ENCODE results near the gene CD2AP. TPM values are rescaled to one million over a fixed set of nuclear protein-coding genes. Genes with fewer than 3 reads are reported as not detected.

Gene CD2AP
- total RNA-seq, 1 experiment from 2014 or later: 34.0 TPM

DNA sequence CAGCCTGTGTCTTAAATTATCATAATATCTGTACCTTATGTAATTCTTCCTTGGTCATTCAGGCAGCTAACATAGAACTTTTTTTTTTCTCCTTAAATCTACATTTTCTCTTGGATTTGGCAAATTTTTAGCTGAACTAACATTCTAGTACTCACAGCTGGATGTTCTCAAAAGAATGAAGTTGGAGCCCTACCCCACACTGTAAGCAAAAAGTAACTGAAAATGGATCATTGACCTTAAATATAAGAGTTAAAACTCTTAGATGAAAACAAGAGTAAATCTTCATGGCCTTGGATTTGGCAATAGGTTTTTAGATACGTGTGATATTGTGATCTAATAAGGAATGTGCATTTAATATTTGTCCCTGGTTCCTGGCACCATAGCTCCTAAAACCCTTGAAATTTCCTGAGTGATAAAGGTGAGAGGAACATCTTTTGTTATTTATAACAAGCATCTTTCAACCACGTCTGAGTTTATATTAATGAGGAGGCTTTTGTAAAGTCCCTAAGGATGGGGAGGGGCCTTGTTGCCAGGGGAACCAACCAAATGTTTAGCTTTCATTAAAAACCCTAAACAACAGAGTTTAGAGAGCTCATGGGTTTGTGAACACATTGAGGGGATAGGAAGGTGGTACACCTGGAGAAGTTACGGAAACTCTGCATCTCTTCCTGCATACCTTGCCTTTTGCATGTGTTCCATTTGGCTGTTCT, 114.7 kb downstream of the CD2AP start:
- Histone ChIP-seq H3K4me3 (ENCODE audit: insufficient read depth, low read depth, low read length) (no peak overlapping the region), H3K36me3 (replicated peaks; ENCODE audit: control insufficient read depth, insufficient read depth, low read length) (peaks cover 9% of the 10 kb centered on the region), H3K27me3 (ENCODE audit: control insufficient read depth, insufficient read depth, low read length) (no peaks in the 10 kb centered on the region)
- DNase-seq: peak; percentile 2

GRCh38 chr6:47593979-47594378, 116.4 kb downstream of the CD2AP start:
- Histone ChIP-seq H3K36me3 (replicated peaks; ENCODE audit: control insufficient read depth, insufficient read depth, low read length) (peaks cover 14% of the 10 kb centered on the region), H3K27me3 (ENCODE audit: control insufficient read depth, insufficient read depth, low read length) (no peaks in the 10 kb centered on the region), H3K4me3 (ENCODE audit: insufficient read depth, low read depth, low read length) (no peak overlapping the region)
- no peak for DNase-seq

- H3K36me3 ChIP-seq (replicated peaks; ENCODE audit: control insufficient read depth, insufficient read depth, low read length): peaks cover 14% of the 10 kb centered on the region
- H3K27me3 ChIP-seq (ENCODE audit: control insufficient read depth, insufficient read depth, low read length): no peaks in the 10 kb centered on the region
- DNase-seq: no peak
- no peak overlapping the region for H3K4me3 ChIP-seq (ENCODE audit: insufficient read depth, low read depth, low read length)
Measured at GRCh38 chr6:47595785-47596184, 118.2 kb downstream of the CD2AP start.

DNA sequence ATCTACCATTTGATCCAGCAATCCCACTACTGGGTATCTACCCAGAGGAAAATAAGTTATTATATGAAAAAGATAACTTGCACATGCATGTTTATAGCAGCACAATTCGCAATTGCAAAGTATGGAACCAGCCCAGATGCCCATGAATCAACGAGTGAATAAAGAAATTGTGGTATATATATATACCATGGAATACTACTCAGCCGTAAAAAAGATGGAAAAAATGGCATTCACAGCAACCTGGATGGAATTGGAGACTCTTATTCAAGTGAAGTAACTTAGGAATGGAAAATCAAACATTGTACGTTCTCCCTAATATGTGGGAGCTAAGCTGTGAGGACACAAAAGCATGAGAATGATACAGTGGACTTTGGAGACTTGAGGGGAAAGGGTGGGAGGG, 120.8 kb downstream of the CD2AP start:
- no peak for DNase-seq
- Histone ChIP-seq H3K27me3 (ENCODE audit: control insufficient read depth, insufficient read depth, low read length) (no peaks in the 10 kb centered on the region), H3K4me3 (ENCODE audit: insufficient read depth, low read depth, low read length) (no peak overlapping the region), H3K36me3 (replicated peaks; ENCODE audit: control insufficient read depth, insufficient read depth, low read length) (peaks cover 13% of the 10 kb centered on the region)

DNA sequence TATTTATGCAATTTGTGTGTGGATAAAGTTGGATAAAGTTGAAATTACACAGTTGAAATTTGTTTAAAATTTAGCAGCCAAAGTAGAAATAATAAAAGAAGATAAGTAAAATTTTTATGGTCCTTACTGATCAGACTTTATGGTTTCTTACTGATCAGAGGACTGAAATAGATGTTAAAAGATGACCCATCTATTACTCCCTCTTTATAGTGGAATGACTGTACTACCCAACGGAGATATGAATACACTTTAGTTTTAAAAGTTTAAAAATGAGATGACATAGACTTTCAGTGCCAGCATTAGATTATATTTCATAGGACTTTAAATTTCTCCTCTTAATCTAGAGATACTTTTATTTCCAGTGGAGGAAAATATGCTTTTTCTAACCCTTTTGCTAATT, 121.9 kb downstream of the CD2AP start:
- Histone ChIP-seq H3K4me3 (ENCODE audit: insufficient read depth, low read depth, low read length) (no peak overlapping the region), H3K27me3 (ENCODE audit: control insufficient read depth, insufficient read depth, low read length) (no peaks in the 10 kb centered on the region), H3K36me3 (replicated peaks; ENCODE audit: control insufficient read depth, insufficient read depth, low read length) (peaks cover 13% of the 10 kb centered on the region)
- no peak for DNase-seq

GRCh38 chr6:47603227-47603626, 125.6 kb downstream of the CD2AP start:
- H3K27me3 ChIP-seq (ENCODE audit: control insufficient read depth, insufficient read depth, low read length): no peaks in the 10 kb centered on the region
- no peak overlapping the region for H3K4me3 ChIP-seq (ENCODE audit: insufficient read depth, low read depth, low read length)
- no peak for DNase-seq
- peaks cover 5% of the 10 kb centered on the region for H3K36me3 ChIP-seq (replicated peaks; ENCODE audit: control insufficient read depth, insufficient read depth, low read length)

GRCh38 chr6:47603995-47604394, 126.4 kb downstream of the CD2AP start:
- Histone ChIP-seq H3K36me3 (replicated peaks; ENCODE audit: control insufficient read depth, insufficient read depth, low read length) (peaks cover 5% of the 10 kb centered on the region), H3K27me3 (ENCODE audit: control insufficient read depth, insufficient read depth, low read length) (no peaks in the 10 kb centered on the region), H3K4me3 (ENCODE audit: insufficient read depth, low read depth, low read length) (no peak overlapping the region)
- no peak for DNase-seq

- H3K27me3 ChIP-seq (ENCODE audit: control insufficient read depth, insufficient read depth, low read length): no peaks in the 10 kb centered on the region
- DNase-seq: no peak
- H3K36me3 ChIP-seq (replicated peaks; ENCODE audit: control insufficient read depth, insufficient read depth, low read length): no peaks in the 10 kb centered on the region; the same call in none of the 2 replicates
- H3K4me3 ChIP-seq (ENCODE audit: insufficient read depth, low read depth, low read length): no peak overlapping the region
Measured at GRCh38 chr6:47621838-47622449, 144.4 kb downstream of the CD2AP start.

- Histone ChIP-seq H3K36me3 (replicated peaks; ENCODE audit: control insufficient read depth, insufficient read depth, low read length) (no peaks in the 10 kb centered on the region; the same call in none of the 2 replicates), H3K4me3 (ENCODE audit: insufficient read depth, low read depth, low read length) (no peak overlapping the region), H3K27me3 (ENCODE audit: control insufficient read depth, insufficient read depth, low read length) (no peaks in the 10 kb centered on the region)
- DNase-seq: no peak
Measured at GRCh38 chr6:47626782-47627181, 149.2 kb downstream of the CD2AP start.

- no peak for DNase-seq
- no peaks in the 10 kb centered on the region; the same call in 1 of the 2 replicates for H3K36me3 ChIP-seq (replicated peaks; ENCODE audit: control insufficient read depth, insufficient read depth, low read length)
- H3K4me3 ChIP-seq (ENCODE audit: insufficient read depth, low read depth, low read length): no peak overlapping the region
- no peaks in the 10 kb centered on the region for H3K27me3 ChIP-seq (ENCODE audit: control insufficient read depth, insufficient read depth, low read length)
Measured at GRCh38 chr6:47628448-47629272, 151.1 kb downstream of the CD2AP start.

DNA sequence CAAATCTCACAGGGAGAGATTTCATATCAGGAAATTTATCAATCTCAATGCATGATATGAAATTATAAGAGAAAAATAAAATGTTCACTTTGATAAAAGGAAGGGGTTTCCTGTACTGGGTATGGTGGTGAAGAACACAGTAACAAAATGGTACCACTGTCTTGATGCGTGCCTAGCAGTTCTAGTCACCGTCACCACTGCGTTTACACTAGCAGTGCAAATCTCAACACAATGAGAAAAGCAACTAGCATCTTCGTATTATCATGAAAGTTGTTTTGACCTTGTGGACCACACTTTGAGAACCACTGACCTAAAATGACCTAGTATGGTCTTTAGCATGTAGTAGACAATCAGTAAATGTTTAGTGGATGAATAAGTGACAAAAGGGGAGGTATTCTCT, 152.4 kb downstream of the CD2AP start:
- H3K36me3 ChIP-seq (replicated peaks; ENCODE audit: control insufficient read depth, insufficient read depth, low read length): no peaks in the 10 kb centered on the region
- H3K4me3 ChIP-seq (ENCODE audit: insufficient read depth, low read depth, low read length): no peak overlapping the region
- no peaks in the 10 kb centered on the region for H3K27me3 ChIP-seq (ENCODE audit: control insufficient read depth, insufficient read depth, low read length)
- no peak for DNase-seq

GRCh38 chr6:47630587-47630986, 153.0 kb downstream of the CD2AP start:
- H3K4me3 ChIP-seq (ENCODE audit: insufficient read depth, low read depth, low read length): no peak overlapping the region
- no peak for DNase-seq
- H3K36me3 ChIP-seq (replicated peaks; ENCODE audit: control insufficient read depth, insufficient read depth, low read length): no peaks in the 10 kb centered on the region
- H3K27me3 ChIP-seq (ENCODE audit: control insufficient read depth, insufficient read depth, low read length): no peaks in the 10 kb centered on the region

DNA sequence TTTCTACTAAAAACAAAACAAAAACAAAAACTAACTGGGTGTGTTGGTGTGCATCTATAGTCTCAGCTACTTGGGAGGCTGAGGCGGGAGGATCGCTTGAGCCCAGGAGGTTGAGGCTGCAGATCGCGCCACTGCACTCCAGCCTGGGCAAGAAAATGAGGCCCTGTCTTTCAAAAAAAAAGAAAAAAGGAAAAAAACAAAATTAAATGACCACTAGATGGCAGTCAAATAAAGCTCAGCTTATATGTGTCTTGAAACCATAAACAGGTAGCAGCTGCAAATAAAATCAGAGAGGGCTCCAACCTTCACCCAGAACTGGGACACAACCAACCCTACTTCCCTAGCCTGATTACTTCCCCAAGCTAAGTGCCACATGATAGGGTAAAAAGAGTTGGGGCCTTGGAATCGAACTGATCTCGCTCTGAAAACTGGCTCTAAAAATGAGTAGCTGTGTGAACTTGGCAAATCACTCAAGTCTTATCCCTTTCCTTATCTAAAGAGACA, 153.7 kb downstream of the CD2AP start:
- H3K36me3 ChIP-seq (replicated peaks; ENCODE audit: control insufficient read depth, insufficient read depth, low read length): no peaks in the 10 kb centered on the region
- DNase-seq: peak; percentile 16
- no peak overlapping the region for H3K4me3 ChIP-seq (ENCODE audit: insufficient read depth, low read depth, low read length)
- H3K27me3 ChIP-seq (ENCODE audit: control insufficient read depth, insufficient read depth, low read length): no peaks in the 10 kb centered on the region

DNA sequence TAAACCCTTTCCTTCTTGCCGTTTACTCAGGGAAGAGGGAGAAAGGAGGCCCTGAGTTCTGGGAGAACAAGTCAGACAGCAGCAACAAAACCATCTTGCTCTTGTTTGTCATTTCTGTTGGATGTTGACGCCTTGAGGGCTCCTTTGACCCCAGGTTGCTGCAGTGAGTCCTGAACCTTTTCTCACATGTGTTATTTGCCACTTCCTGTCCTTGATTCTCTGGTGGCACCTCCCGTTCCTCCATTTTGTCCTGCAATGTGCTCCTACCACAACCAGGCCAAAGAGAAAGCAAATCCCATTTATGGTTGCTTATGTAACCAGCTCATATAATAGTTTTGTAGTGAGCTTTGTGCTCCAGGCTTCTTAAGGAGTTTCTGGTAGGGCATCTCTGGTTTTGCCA, 154.2 kb downstream of the CD2AP start:
- no peak for DNase-seq
- Histone ChIP-seq H3K36me3 (replicated peaks; ENCODE audit: control insufficient read depth, insufficient read depth, low read length) (no peaks in the 10 kb centered on the region), H3K4me3 (ENCODE audit: insufficient read depth, low read depth, low read length) (no peak overlapping the region), H3K27me3 (ENCODE audit: control insufficient read depth, insufficient read depth, low read length) (no peaks in the 10 kb centered on the region)

DNA sequence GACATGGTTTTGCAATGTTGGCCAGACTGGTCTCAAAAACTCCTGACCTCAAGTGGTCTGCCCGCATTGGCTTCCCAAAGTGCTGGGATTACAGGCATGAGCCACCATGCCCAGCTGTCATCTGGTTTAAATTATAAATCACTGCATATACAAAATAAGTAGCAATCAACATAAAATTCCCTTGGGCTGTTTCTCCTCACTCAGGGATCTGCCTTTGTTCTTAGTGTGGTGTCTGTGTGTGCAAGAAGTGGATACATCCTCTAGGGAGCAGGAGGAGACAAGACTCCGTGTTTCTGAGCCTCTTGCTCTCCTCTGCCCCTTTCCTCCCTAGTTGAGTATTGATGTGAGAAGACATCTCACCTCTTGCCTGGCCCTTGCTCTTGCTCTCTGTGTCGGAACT, 155.6 kb downstream of the CD2AP start:
- DNase-seq: no peak
- no peaks in the 10 kb centered on the region for H3K36me3 ChIP-seq (replicated peaks; ENCODE audit: control insufficient read depth, insufficient read depth, low read length)
- no peak overlapping the region for H3K4me3 ChIP-seq (ENCODE audit: insufficient read depth, low read depth, low read length)
- no peaks in the 10 kb centered on the region for H3K27me3 ChIP-seq (ENCODE audit: control insufficient read depth, insufficient read depth, low read length)

Measured in H7 (cell line).